NCI-H524 treated with DMSO at 0.1 percent for 48 hours (cell line): Measurements from ENCODE around the gene ZNF816.
"Not testable (repeated sequence)": the region's sequence is repeated elsewhere in the genome, so short reads cannot be mapped to it uniquely, and the experiment has no call there.

Experiments used
- DNase-seq: peaks from one replicate; lab custom pipeline; 2025; lab: John Stamatoyannopoulos, UW

The ZNF816 gene

GRCh38 chr19:52959613-52960295, 2.9 kb downstream of the ZNF816 start:
- no peak for DNase-seq

- DNase-seq: no peak
Measured at GRCh38 chr19:52957591-52957990, 5.1 kb downstream of the ZNF816 start.

GRCh38 chr19:52956917-52957316, 5.8 kb downstream of the ZNF816 start:
- no peak for DNase-seq

- no peak for DNase-seq
Measured at GRCh38 chr19:52949422-52949821, 13.3 kb downstream of the ZNF816 start.

GRCh38 chr19:52948025-52948770, 14.5 kb downstream of the ZNF816 start:
- DNase-seq: no peak

- DNase-seq: no peak
Measured at GRCh38 chr19:52946322-52947310, 16.1 kb downstream of the ZNF816 start.

GRCh38 chr19:52945652-52946321, 16.9 kb downstream of the ZNF816 start:
- no peak for DNase-seq

- not testable (repeated sequence) for DNase-seq
Measured at GRCh38 chr19:52944703-52945493, 17.8 kb downstream of the ZNF816 start.

- DNase-seq: no peak
Measured at GRCh38 chr19:52943884-52944643, 18.6 kb downstream of the ZNF816 start.

GRCh38 chr19:52943134-52943883, 19.4 kb downstream of the ZNF816 start:
- DNase-seq: no peak

- DNase-seq: no peak
Measured at GRCh38 chr19:52942386-52943133, 20.1 kb downstream of the ZNF816 start.

GRCh38 chr19:52941941-52942385, 20.7 kb downstream of the ZNF816 start:
- no peak for DNase-seq

GRCh38 chr19:52941523-52941922, 21.2 kb downstream of the ZNF816 start:
- DNase-seq: not testable (repeated sequence)

GRCh38 chr19:52940905-52941304, 21.8 kb downstream of the ZNF816 start:
- DNase-seq: not testable (repeated sequence)

- no peak for DNase-seq
Measured at GRCh38 chr19:52938761-52939160, 23.9 kb downstream of the ZNF816 start.

GRCh38 chr19:52936954-52937325, 25.7 kb downstream of the ZNF816 start:
- DNase-seq: no peak

- DNase-seq: no peak
Measured at GRCh38 chr19:52936151-52936953, 26.3 kb downstream of the ZNF816 start.

- no peak for DNase-seq
Measured at GRCh38 chr19:52935434-52935833, 27.2 kb downstream of the ZNF816 start.
